ENCODE results near the gene CLSTN3.

Gene CLSTN3

GRCh38 chr12:7117670-7118069, 12.5 kb upstream of the CLSTN3 start (continued):
- no peak for TF ChIP-seq HIC1 (tag by site-specific recombination; IDR thresholded peaks at IDR 0.05)
- TF ChIP-seq ZNF658 (tag by site-specific recombination; IDR thresholded peaks at IDR 0.05), result no peak
- TF ChIP-seq PRDM1 (tag by site-specific recombination; IDR thresholded peaks at IDR 0.05), result no peak
- no peak for TF ChIP-seq MEIS1 (CRISPR knock-in tag; IDR thresholded peaks at IDR 0.05; ENCODE audit: borderline replicate concordance)
- no peak for TF ChIP-seq SETDB1 (IDR thresholded peaks at IDR 0.05; ENCODE audit: insufficient read length, low read length)
- no peak for TF ChIP-seq KLF7 (tag by site-specific recombination; IDR thresholded peaks at IDR 0.05; ENCODE audit: borderline replicate concordance)

GRCh38 chr12:7118881-7119280, 11.3 kb upstream of the CLSTN3 start:
- POLR2A ChIA-PET, result interaction anchor here (0.6 to 1.1 kb wide), 2 partner anchors 172 to 192 kb away, joined by 4 read pairs; no protein-coding TSS in a partner anchor
- CTCF ChIA-PET, result interaction anchor here (1.1 kb wide), 1 partner anchor 195 kb away, joined by 4 read pairs; no protein-coding TSS in a partner anchor
- TF ChIP-seq ZNF629 (tag by site-specific recombination; IDR thresholded peaks at IDR 0.05) (no peak), SCRT1 (tag by site-specific recombination; IDR thresholded peaks at IDR 0.05; ENCODE audit: borderline replicate concordance) (no peak), KLF7 (tag by site-specific recombination; IDR thresholded peaks at IDR 0.05; ENCODE audit: borderline replicate concordance) (no peak), ZNF521 (tag by site-specific recombination; IDR thresholded peaks at IDR 0.05) (no peak), ZSCAN30 (tag by site-specific recombination; IDR thresholded peaks at IDR 0.05) (no peak), ZNF513 (tag by site-specific recombination; IDR thresholded peaks at IDR 0.05) (peak; percentile 51; the same call in 1 of the 2 replicates), ZFP69B (tag by site-specific recombination; IDR thresholded peaks at IDR 0.05) (no peak)

DNA sequence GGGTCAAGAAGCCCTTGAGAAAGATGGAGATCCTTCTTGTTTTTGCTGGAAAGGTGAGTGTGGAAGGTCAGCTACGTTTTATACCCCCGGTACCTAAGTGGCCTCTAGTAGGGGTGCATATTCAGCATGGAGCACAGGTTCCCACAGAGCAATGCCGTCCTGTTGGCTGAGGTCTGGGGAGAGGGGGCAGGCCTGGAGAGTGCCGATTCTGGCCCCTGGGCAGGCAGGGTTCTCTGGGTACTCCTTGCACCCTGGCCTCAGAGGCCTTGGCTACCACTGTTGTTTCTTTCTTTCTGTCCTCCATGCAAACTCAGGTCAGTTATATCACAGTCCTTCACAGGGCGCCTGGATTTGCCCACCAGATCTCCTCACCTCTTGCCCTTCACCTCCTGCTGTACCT, 10.0 kb upstream of the CLSTN3 start:
- no peak overlapping the region for H3K4me3 ChIP-seq (ENCODE audit: low read depth, low read length)
- ChIA-PET POLR2A (no interaction called here), CTCF (interaction anchor here (1.3 kb wide), 2 partner anchors 12 to 25 kb away, joined by 3 to 4 read pairs; no protein-coding TSS in a partner anchor)
- no peaks in the 10 kb centered on the region for H3K4me1 ChIP-seq (ENCODE audit: control insufficient read depth, insufficient read depth, low read length)
- H3K36me3 ChIP-seq (ENCODE audit: control insufficient read depth in 2 of 2, insufficient read depth in 1 of 2, low read length in 2 of 2), result peaks cover 0 to 3% of the 10 kb centered on the region in 2 experiments; a peak in 1 of 3 replicates
- H3K27ac ChIP-seq (ENCODE audit: extremely low read depth, low read depth, low read length), result no peak overlapping the region
- H3K9me3 ChIP-seq (ENCODE audit: control insufficient read depth, insufficient read depth, low read depth, low read length), result no peaks in the 10 kb centered on the region
- TF ChIP-seq ZNF133 (tag by site-specific recombination; IDR thresholded peaks at IDR 0.05) (no peak), ZNF544 (tag by site-specific recombination; IDR thresholded peaks at IDR 0.05) (no peak), ZNF692 (tag by site-specific recombination; IDR thresholded peaks at IDR 0.05) (no peak), ZNF560 (tag by site-specific recombination; IDR thresholded peaks at IDR 0.05; ENCODE audit: borderline replicate concordance) (no peak), ZBTB7A (tag by site-specific recombination; IDR thresholded peaks at IDR 0.05; ENCODE audit: low read depth) (no peak), CTCF (tag by site-specific recombination; IDR thresholded peaks at IDR 0.05) (no peak), ZNF558 (tag by site-specific recombination; IDR thresholded peaks at IDR 0.05) (no peak)
- TF ChIP-seq, protein P1, sequence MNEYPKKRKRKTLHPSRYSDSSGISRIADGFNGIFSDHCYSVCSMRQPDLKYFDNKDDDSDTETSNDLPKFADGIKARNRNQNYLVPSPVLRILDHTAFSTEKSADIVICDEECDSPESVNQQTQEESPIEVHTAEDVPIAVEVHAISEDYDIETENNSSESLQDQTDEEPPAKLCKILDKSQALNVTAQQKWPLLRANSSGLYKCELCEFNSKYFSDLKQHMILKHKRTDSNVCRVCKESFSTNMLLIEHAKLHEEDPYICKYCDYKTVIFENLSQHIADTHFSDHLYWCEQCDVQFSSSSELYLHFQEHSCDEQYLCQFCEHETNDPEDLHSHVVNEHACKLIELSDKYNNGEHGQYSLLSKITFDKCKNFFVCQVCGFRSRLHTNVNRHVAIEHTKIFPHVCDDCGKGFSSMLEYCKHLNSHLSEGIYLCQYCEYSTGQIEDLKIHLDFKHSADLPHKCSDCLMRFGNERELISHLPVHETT (tag by site-specific recombination; IDR thresholded peaks at IDR 0.05), result no peak
- TF ChIP-seq, protein P2, sequence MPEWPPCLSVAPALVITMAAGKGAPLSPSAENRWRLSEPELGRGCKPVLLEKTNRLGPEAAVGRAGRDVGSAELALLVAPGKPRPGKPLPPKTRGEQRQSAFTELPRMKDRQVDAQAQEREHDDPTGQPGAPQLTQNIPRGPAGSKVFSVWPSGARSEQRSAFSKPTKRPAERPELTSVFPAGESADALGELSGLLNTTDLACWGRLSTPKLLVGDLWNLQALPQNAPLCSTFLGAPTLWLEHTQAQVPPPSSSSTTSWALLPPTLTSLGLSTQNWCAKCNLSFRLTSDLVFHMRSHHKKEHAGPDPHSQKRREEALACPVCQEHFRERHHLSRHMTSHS (tag by site-specific recombination; IDR thresholded peaks at IDR 0.05), result no peak

More at GRCh38 chr12:7118881-7119280, 11.3 kb upstream of the CLSTN3 start:
- peaks cover 0 to 3% of the 10 kb centered on the region in 2 experiments; a peak in 1 of 3 replicates for H3K36me3 ChIP-seq (ENCODE audit: control insufficient read depth in 2 of 2, insufficient read depth in 1 of 2, low read length in 2 of 2)
- no peak overlapping the region for H3K4me3 ChIP-seq (ENCODE audit: low read depth, low read length)
- no peaks in the 10 kb centered on the region for H3K9me3 ChIP-seq (ENCODE audit: control insufficient read depth, insufficient read depth, low read depth, low read length)
- H3K4me1 ChIP-seq (ENCODE audit: control insufficient read depth, insufficient read depth, low read length), result no peaks in the 10 kb centered on the region
- no peak overlapping the region for H3K27ac ChIP-seq (ENCODE audit: extremely low read depth, low read depth, low read length)

Data from HEK293 (cell line).